Kidney (tissue), 14 donors: ENCODE data around the gene HES6. TPM values are rescaled to one million over a fixed set of nuclear protein-coding genes. Genes with fewer than 3 reads are reported as not detected.
A peak's percentile ranks its signal among the peaks of the same experiment; 100 is the strongest.

Experiments
- DNase-seq, 5 donors: peaks; one replicate each; pipeline ENCODE4 v3.0.0-alpha.2; 2013 to 2020
- FAIRE-seq: peaks from 2 replicates; lab custom pipeline; 2012; peaks lifted over from hg19 to GRCh38; lab: Jason Lieb, UNC
- H3K27ac ChIP-seq, 2 donors: one replicate each; pipeline ENCODE4 v1.7.0; 2013; ENCODE audit warnings: low read depth in 2 of 2, low read length in 2 of 2, inconsistent platforms in 1 of 2
- H3K27me3 ChIP-seq: one replicate; pipeline ENCODE4 v1.7.1; 2013; ENCODE audit warnings: low read length, inconsistent platforms; ENCODE audit not compliant: control insufficient read depth, insufficient read depth
- H3K36me3 ChIP-seq, 3 donors: one replicate each; pipeline versions ENCODE4 v1.7.0 to v1.7.1; 2013; ENCODE audit warnings: low read length in 3 of 3, control low read depth in 1 of 3, inconsistent platforms in 1 of 3; ENCODE audit not compliant: insufficient read depth in 3 of 3, control insufficient read depth in 2 of 3
- H3K4me1 ChIP-seq, 3 donors: one replicate each; pipeline versions ENCODE4 v1.7.0 to v1.7.1; 2013; ENCODE audit warnings: low read length in 3 of 3, inconsistent platforms in 1 of 3, low read depth in 1 of 3; ENCODE audit not compliant: control insufficient read depth in 2 of 3, insufficient read depth in 2 of 3
- H3K4me3 ChIP-seq, 3 donors: one replicate each; pipeline versions ENCODE4 v1.7.0 to v1.8.1; 2013; ENCODE audit warnings: low read length in 3 of 3, control low read depth in 1 of 3, inconsistent platforms in 1 of 3
- H3K9ac ChIP-seq, 3 donors: one replicate each; pipeline versions ENCODE4 v1.7.0 to v1.7.1; 2013; ENCODE audit warnings: low read length in 3 of 3, control low read depth in 1 of 3, inconsistent platforms in 1 of 3
- H3K9me3 ChIP-seq, 3 donors: one replicate each; pipeline versions ENCODE4 v1.7.0 to v1.7.1; 2013; ENCODE audit warnings: low read length in 3 of 3, control low read depth in 1 of 3, inconsistent platforms in 1 of 3; ENCODE audit not compliant: control insufficient read depth in 2 of 3, insufficient read depth in 1 of 3
- intact Hi-C: fragments of 100-400 bp; cut with DNase I; formaldehyde crosslinking; loops from one replicate; pipeline ENCODE4 v1.11.1; 2022
- polyA plus RNA-seq: library from polyadenylated mRNA; stranded (reverse); fragments of 350-450 nt; fragmentation: Illumina TruSeq; extraction: RNeasy Lipid Tissue Mini Kit (QIAGEN cat#74804); gene quantifications from one replicate; pipeline ENCODE4 v1.2.3, GENCODE V29; 2014; ENCODE audit warnings: low read depth, low replicate concordance; ENCODE audit not compliant: insufficient read depth
- total RNA-seq: library from RNA; stranded (reverse); fragmentation: NEBNext Ultra II Directional; extraction: Animal tissue kit (Norgen Biotek cat#: 25700); gene quantifications from one replicate; pipeline ENCODE4 v1.2.1, GENCODE V29; 2021
- TF ChIP-seq, protein P1 (sequence below): IDR thresholded peaks from 3 replicates; pipeline ENCODE4 v1.5.1; 2012; ENCODE audit warnings: mild to moderate bottlenecking, moderate library complexity, borderline replicate concordance; ENCODE audit not compliant: insufficient read depth; ENCODE audit errors: extremely low read depth
- donor health status: control.
- donor health status: control.
- donor health status: control.
- donor health status: control.
- donor health status: control.
- donor health status: DM: yes; HTN: yes; CAD: no.
- donor health status: Normal renal cell carcinoma (clear cell type).

The HES6 gene
- total and polyA plus RNA-seq, 2 donors from 2014 or later, result 5.2 to 5.5 TPM

DNA sequence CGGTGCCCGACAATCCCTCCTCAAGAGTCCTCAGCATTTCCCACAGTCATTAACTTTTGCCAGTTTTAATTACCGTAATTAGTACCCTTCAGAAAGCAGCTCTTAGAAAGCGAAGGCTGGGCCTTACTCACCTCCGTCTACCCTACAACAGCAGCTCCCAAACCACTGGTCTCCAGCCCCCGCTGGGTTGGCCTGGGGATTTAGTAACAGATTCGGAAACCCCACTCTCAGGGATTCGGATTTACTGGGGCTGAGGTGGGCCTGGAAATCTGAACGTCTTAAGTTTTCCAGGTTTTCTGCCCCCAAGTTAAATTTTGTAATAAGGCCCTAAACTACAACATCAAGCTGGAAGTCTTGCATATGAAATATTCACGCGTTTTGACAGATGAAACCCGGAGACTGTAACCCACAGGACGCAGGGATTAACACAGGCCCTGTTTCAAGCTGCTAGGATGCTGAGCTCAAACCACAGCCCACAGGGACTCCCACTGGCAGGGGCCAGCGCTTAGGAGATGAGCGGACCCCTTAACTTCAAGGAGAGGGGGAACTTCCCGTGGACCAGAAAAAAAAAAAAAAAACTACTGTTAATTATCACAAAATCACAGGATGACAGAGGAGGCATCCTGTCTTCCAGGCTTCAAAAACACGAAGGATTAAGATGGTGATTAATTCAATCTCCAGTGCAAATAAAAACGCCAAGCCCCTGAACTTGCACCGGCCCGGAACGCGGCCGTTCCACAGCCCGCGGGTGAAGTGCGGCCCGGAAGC, 37.3 kb downstream of the HES6 start:
- Histone ChIP-seq H3K27ac (peak overlapping the region; percentile 52 to 70), H3K36me3 (no peaks in the 10 kb centered on the region), H3K9me3 (no peaks in the 10 kb centered on the region), H3K9ac (peak overlapping the region; percentile 45 to 93 (median 78)), H3K27me3 (no peaks in the 10 kb centered on the region), H3K4me1 (peaks cover 0 to 16% (median 10%) of the 10 kb centered on the region in 3 donors), H3K4me3 (peak overlapping the region; percentile 71 to 90 (median 88))
- TF ChIP-seq, protein P1, sequence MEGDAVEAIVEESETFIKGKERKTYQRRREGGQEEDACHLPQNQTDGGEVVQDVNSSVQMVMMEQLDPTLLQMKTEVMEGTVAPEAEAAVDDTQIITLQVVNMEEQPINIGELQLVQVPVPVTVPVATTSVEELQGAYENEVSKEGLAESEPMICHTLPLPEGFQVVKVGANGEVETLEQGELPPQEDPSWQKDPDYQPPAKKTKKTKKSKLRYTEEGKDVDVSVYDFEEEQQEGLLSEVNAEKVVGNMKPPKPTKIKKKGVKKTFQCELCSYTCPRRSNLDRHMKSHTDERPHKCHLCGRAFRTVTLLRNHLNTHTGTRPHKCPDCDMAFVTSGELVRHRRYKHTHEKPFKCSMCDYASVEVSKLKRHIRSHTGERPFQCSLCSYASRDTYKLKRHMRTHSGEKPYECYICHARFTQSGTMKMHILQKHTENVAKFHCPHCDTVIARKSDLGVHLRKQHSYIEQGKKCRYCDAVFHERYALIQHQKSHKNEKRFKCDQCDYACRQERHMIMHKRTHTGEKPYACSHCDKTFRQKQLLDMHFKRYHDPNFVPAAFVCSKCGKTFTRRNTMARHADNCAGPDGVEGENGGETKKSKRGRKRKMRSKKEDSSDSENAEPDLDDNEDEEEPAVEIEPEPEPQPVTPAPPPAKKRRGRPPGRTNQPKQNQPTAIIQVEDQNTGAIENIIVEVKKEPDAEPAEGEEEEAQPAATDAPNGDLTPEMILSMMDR, result no peak
- DNase-seq (no peak), FAIRE-seq (no peak)
- intact Hi-C loops, result no loop called here

DNA sequence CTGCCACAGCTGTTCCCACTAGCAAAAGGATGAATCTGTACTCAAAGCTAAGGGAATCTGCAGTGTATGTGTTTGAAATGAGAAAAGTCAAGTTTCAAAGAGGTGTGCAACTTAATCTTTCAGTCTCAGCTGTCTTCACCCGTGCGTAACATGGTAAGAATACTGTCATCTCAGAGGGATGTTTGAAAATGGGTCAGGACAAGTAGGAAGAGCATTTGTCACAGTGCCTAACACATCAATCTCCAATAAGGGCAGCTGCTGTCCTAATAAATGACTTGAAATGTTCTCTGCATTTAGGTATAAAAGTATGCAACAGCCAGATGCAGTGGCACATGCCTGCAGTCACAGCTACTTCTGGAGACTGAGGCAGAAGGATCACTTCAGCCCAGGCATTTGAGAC, 49.4 kb downstream of the HES6 start:
- FAIRE-seq (no peak), DNase-seq (no peak)
- intact Hi-C loops, result no loop called here
- TF ChIP-seq, protein P1, result no peak
- Histone ChIP-seq H3K27ac (no peak overlapping the region), H3K9ac (no peak overlapping the region), H3K9me3 (no peaks in the 10 kb centered on the region), H3K4me1 (no peaks in the 10 kb centered on the region), H3K4me3 (no peak overlapping the region), H3K36me3 (peaks cover 5 to 53% (median 39%) of the 10 kb centered on the region in 3 donors), H3K27me3 (no peaks in the 10 kb centered on the region)

Other genes starting within 250 kb of the HES6 start
- gene SCLY, start 179.0 kb downstream of the HES6 start, total RNA-seq, result 18.3 TPM
- gene SCLY, start 179.0 kb downstream of the HES6 start, polyA plus RNA-seq, result 21.9 TPM
- 2.7 TPM for gene ESPNL, start 139.7 kb downstream of the HES6 start, total RNA-seq
- gene ESPNL, start 139.7 kb downstream of the HES6 start, polyA plus RNA-seq, result 0.28 TPM
- 5.7 TPM for gene KLHL30, start 101.4 kb downstream of the HES6 start, total RNA-seq
- gene KLHL30, start 101.4 kb downstream of the HES6 start, polyA plus RNA-seq, result 0.24 TPM
- gene ERFE, start 81.1 kb downstream of the HES6 start, total RNA-seq, result 61.4 TPM
- gene ERFE, start 81.1 kb downstream of the HES6 start, polyA plus RNA-seq, result 1.6 TPM
- gene ILKAP, start 36.3 kb downstream of the HES6 start, total RNA-seq, result 47.7 TPM
- 38.4 TPM for gene ILKAP, start 36.3 kb downstream of the HES6 start, polyA plus RNA-seq
- gene PER2, start 48.6 kb upstream of the HES6 start, total RNA-seq, result 28.4 TPM
- 1.8 TPM for gene PER2, start 48.6 kb upstream of the HES6 start, polyA plus RNA-seq
- 24.2 TPM for gene TRAF3IP1, start 80.5 kb upstream of the HES6 start, total RNA-seq
- gene TRAF3IP1, start 80.5 kb upstream of the HES6 start, polyA plus RNA-seq, result 6.4 TPM
- gene ASB1, start 186.9 kb upstream of the HES6 start, total RNA-seq, result 28.1 TPM
- 29.4 TPM for gene ASB1, start 186.9 kb upstream of the HES6 start, polyA plus RNA-seq